Measurements from ENCODE around the gene JPH3. TPM values are rescaled to one million over a fixed set of nuclear protein-coding genes. Genes with fewer than 3 reads are reported as not detected.
A peak's percentile ranks its signal among the peaks of the same experiment; 100 is the strongest.

JPH3 gene
- total RNA-seq, 2 experiments from 2014 or later = 0.07 to 0.14 TPM

DNA sequence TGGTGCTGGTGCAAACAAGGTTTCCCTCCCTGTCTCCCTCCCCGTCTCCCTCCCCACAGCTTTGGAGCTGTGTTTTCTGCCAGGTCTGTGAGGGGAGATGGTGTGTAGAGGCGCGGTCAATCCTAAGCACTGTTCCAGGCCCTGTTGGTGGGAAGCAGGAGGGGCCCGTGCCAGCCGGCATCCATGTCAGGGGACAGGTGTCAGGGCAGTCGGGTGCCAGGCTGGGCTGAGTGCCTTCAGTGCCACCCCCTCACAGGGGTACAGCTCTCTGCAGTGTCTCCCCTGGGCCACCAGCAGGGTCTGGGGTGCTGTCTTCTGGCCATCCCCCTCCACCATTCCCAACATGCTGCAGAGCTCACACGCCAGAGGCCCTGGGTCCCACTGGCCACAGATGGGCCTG is 89.9 kb downstream of the JPH3 start:
- intact Hi-C loops (cut with micrococcal nuclease) = no loop called here
- Mint-ChIP-seq H3K27me3 (ENCODE audit: low read depth) (no peaks in the 10 kb centered on the region), H3K27ac (no peak overlapping the region), H3K4me1 (ENCODE audit: low read depth) (no peaks in the 10 kb centered on the region), H3K4me3 (no peak overlapping the region), H3K36me3 (ENCODE audit: low read depth) (peaks cover 3% of the 10 kb centered on the region), H3K9me3 (no peaks in the 10 kb centered on the region)
- CTCF ChIA-PET = interaction anchor here (1.2 kb wide), 1 partner anchor 9 kb away, joined by 3 read pairs; no protein-coding TSS in a partner anchor
- DNase-seq = no peak

GRCh38 chr16:87692756-87693155 is 90.4 kb downstream of the JPH3 start:
- Mint-ChIP-seq H3K9me3 (no peaks in the 10 kb centered on the region), H3K4me1 (ENCODE audit: low read depth) (no peaks in the 10 kb centered on the region), H3K4me3 (no peak overlapping the region), H3K27me3 (ENCODE audit: low read depth) (no peaks in the 10 kb centered on the region), H3K36me3 (ENCODE audit: low read depth) (peaks cover 3% of the 10 kb centered on the region), H3K27ac (peak overlapping the region; percentile 30)
- intact Hi-C loops (cut with micrococcal nuclease) = no loop called here
- CTCF ChIA-PET = interaction anchor here (0.5 to 1.2 kb wide), 2 partner anchors 9 to 873 kb away, joined by 3 to 5 read pairs; no protein-coding TSS in a partner anchor
- DNase-seq = no peak

DNA sequence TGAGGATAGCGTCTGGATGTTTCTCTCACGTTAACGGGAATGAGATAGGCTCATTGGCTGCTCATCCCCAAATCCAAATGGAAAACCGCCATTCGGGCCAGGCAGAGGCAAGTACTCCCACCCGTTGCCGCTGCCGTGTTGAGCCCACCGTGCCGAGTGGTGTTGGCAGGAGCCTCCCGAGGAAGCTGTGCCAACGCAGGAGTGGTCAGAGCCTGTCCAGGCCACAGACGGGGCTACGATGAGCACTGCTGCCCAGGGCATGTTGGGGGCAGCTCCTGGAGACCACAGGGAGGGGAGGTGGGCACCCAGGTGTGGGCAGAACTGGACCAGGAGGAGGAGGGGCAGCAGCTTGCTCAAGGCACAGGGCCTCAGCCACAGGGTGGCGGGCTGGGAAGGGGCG is 91.5 kb downstream of the JPH3 start:
- Mint-ChIP-seq H3K9me3 (no peaks in the 10 kb centered on the region), H3K4me3 (no peak overlapping the region), H3K27ac (no peak overlapping the region), H3K4me1 (ENCODE audit: low read depth) (peaks cover 7% of the 10 kb centered on the region), H3K27me3 (ENCODE audit: low read depth) (no peaks in the 10 kb centered on the region), H3K36me3 (ENCODE audit: low read depth) (peaks cover 3% of the 10 kb centered on the region)
- CTCF ChIA-PET = no interaction called here
- intact Hi-C loops (cut with micrococcal nuclease) = no loop called here
- no peak for DNase-seq

DNA sequence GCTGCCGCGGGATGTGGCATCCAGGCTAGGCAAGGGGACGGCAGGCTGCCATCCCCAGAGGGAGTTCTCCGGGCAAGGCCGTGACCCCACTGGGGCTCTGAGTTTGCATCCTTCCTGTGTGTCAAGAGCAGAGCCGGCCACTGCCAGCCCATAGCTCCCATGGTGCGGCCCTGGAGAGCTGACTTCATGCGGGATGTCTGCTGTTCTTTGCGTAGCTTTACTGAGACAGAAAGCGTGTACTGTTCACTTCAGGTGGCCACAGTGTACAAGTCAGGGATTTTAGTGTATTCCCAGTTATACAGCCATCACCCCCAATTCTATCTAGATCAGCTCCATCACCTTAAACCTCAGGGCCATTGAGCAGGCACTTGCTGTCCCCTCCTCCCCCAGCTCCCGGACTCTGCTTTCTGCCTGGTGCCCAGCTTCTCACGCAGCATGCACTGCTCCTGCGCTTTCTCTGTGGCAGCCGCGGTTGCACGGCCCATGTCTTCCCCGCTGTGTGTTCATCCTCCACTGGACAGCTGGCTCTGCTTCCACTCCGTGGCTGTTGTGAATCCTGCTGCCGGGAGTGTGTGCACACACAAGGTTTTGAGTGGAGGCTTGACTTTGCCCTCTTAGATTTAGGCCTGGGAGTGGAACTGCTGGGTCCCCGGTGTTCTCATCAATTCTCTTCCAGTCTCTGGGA is 92.3 kb downstream of the JPH3 start:
- DNase-seq = no peak
- Mint-ChIP-seq H3K27ac (no peak overlapping the region), H3K36me3 (ENCODE audit: low read depth) (peaks cover 3% of the 10 kb centered on the region), H3K4me1 (ENCODE audit: low read depth) (peaks cover 9% of the 10 kb centered on the region), H3K4me3 (no peak overlapping the region), H3K27me3 (ENCODE audit: low read depth) (no peaks in the 10 kb centered on the region), H3K9me3 (no peaks in the 10 kb centered on the region)
- intact Hi-C loops (cut with micrococcal nuclease) = no loop called here
- CTCF ChIA-PET = interaction anchor here (1.6 kb wide), 1 partner anchor 75 kb away, joined by 3 read pairs; no protein-coding TSS in a partner anchor

- CTCF ChIA-PET = interaction anchor here (1.6 kb wide), 1 partner anchor 74 kb away, joined by 3 read pairs; no protein-coding TSS in a partner anchor
- Mint-ChIP-seq H3K36me3 (ENCODE audit: low read depth) (peaks cover 3% of the 10 kb centered on the region), H3K9me3 (no peaks in the 10 kb centered on the region), H3K4me3 (no peak overlapping the region), H3K27ac (no peak overlapping the region), H3K27me3 (ENCODE audit: low read depth) (no peaks in the 10 kb centered on the region), H3K4me1 (ENCODE audit: low read depth) (peaks cover 11% of the 10 kb centered on the region)
- no peak for DNase-seq
- intact Hi-C loops (cut with micrococcal nuclease) = no loop called here
Measured at GRCh38 chr16:87695534-87695933, 93.2 kb downstream of the JPH3 start.

- CTCF ChIA-PET = no interaction called here
- Mint-ChIP-seq H3K9me3 (no peaks in the 10 kb centered on the region), H3K27me3 (ENCODE audit: low read depth) (no peaks in the 10 kb centered on the region), H3K27ac (no peak overlapping the region), H3K36me3 (ENCODE audit: low read depth) (peaks cover 7% of the 10 kb centered on the region), H3K4me3 (no peak overlapping the region), H3K4me1 (ENCODE audit: low read depth) (peaks cover 21% of the 10 kb centered on the region)
- intact Hi-C loops (cut with micrococcal nuclease) = no loop called here
- no peak for DNase-seq
Measured at GRCh38 chr16:87696726-87697125, 94.4 kb downstream of the JPH3 start.

GRCh38 chr16:87697256-87697655 is 94.9 kb downstream of the JPH3 start:
- intact Hi-C loops (cut with micrococcal nuclease) = no loop called here
- peaks cover 25% of the 10 kb centered on the region for H3K4me1 Mint-ChIP-seq (ENCODE audit: low read depth)
- H3K27me3 Mint-ChIP-seq (ENCODE audit: low read depth) = no peaks in the 10 kb centered on the region
- CTCF ChIA-PET = no interaction called here
- H3K27ac Mint-ChIP-seq = no peak overlapping the region
- H3K36me3 Mint-ChIP-seq (ENCODE audit: low read depth) = peaks cover 10% of the 10 kb centered on the region
- no peak for DNase-seq
- H3K4me3 Mint-ChIP-seq = no peak overlapping the region
- H3K9me3 Mint-ChIP-seq = no peaks in the 10 kb centered on the region

GRCh38 chr16:87697792-87698191 is 95.5 kb downstream of the JPH3 start:
- peaks cover 14% of the 10 kb centered on the region for H3K36me3 Mint-ChIP-seq (ENCODE audit: low read depth)
- H3K4me1 Mint-ChIP-seq (ENCODE audit: low read depth) = peaks cover 31% of the 10 kb centered on the region
- no peaks in the 10 kb centered on the region for H3K9me3 Mint-ChIP-seq
- peak overlapping the region; percentile 43 for H3K27ac Mint-ChIP-seq
- intact Hi-C loops (cut with micrococcal nuclease) = no loop called here
- H3K27me3 Mint-ChIP-seq (ENCODE audit: low read depth) = no peaks in the 10 kb centered on the region
- CTCF ChIA-PET = interaction anchor here (0.6 kb wide), 1 partner anchor 73 kb away, joined by 3 read pairs; no protein-coding TSS in a partner anchor
- no peak for DNase-seq
- H3K4me3 Mint-ChIP-seq = no peak overlapping the region

DNA sequence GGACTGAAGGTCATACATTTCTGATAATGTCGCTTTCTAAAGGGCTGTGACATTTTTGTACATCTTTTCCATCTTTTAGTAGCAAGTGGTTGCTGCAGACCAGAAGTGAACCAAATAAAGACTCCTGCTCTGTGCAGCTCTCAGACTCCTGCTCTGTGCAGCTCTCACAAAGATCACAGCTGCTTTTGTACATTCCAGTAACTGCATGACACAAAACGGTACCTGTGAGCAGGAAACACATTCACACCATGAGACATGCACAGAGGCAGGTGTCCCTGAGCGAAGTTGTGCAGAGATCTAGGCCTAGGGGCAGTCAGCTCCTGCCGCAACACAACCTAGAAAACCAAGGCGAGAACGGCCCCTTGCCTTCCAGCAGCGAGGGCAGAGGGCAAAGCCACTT is 95.9 kb downstream of the JPH3 start:
- Mint-ChIP-seq H3K36me3 (ENCODE audit: low read depth) (peaks cover 17% of the 10 kb centered on the region), H3K27me3 (ENCODE audit: low read depth) (no peaks in the 10 kb centered on the region), H3K9me3 (no peaks in the 10 kb centered on the region), H3K27ac (peak overlapping the region; percentile 43), H3K4me1 (ENCODE audit: low read depth) (peaks cover 35% of the 10 kb centered on the region), H3K4me3 (no peak overlapping the region)
- intact Hi-C loops (cut with micrococcal nuclease) = no loop called here
- peak; percentile 47 for DNase-seq
- CTCF ChIA-PET = interaction anchor here (0.6 kb wide), 1 partner anchor 74 kb away, joined by 3 read pairs; no protein-coding TSS in a partner anchor

DNA sequence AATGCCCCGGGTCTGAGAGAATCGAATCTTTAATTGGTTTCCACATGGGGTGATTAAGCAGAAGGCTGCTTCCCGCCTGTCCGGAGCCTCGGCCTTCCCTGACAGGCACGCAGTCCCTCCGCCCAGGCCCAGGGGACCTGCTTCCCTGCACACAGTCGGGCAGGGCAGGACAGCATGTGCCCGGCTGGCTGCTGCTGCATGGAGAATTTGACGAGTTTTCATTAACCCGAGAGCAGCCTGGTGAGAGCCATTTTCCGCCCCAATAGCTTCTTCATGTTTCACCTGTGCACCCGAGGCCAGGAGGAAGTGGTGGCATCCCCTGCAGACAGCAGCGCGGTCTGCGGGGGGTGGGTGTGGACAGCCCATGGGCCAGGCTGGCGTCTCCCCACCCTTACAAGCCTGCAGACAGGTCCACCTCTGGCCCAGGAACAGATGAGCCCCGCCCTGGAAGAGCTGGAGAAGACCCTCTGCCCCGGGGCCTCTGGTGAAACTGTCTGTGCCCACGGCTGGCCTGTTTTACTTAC is 96.4 kb downstream of the JPH3 start:
- DNase-seq = no peak
- peaks cover 40% of the 10 kb centered on the region for H3K4me1 Mint-ChIP-seq (ENCODE audit: low read depth)
- CTCF ChIA-PET = no interaction called here
- H3K4me3 Mint-ChIP-seq = no peak overlapping the region
- intact Hi-C loops (cut with micrococcal nuclease) = no loop called here
- H3K27me3 Mint-ChIP-seq (ENCODE audit: low read depth) = no peaks in the 10 kb centered on the region
- H3K36me3 Mint-ChIP-seq (ENCODE audit: low read depth) = peaks cover 22% of the 10 kb centered on the region
- H3K27ac Mint-ChIP-seq = peak overlapping the region; percentile 46
- H3K9me3 Mint-ChIP-seq = no peaks in the 10 kb centered on the region

- peak; percentile 51 for DNase-seq
- peaks cover 47% of the 10 kb centered on the region for H3K4me1 Mint-ChIP-seq (ENCODE audit: low read depth)
- peak overlapping the region; percentile 75 for H3K27ac Mint-ChIP-seq
- intact Hi-C loops (cut with micrococcal nuclease) = no loop called here
- no peak overlapping the region for H3K4me3 Mint-ChIP-seq
- H3K9me3 Mint-ChIP-seq = no peaks in the 10 kb centered on the region
- H3K36me3 Mint-ChIP-seq (ENCODE audit: low read depth) = peaks cover 19% of the 10 kb centered on the region
- no peaks in the 10 kb centered on the region for H3K27me3 Mint-ChIP-seq (ENCODE audit: low read depth)
- CTCF ChIA-PET = interaction anchor here (1.0 kb wide), 1 partner anchor 69 kb away, joined by 3 read pairs; no protein-coding TSS in a partner anchor
Measured at GRCh38 chr16:87700406-87701077, 98.2 kb downstream of the JPH3 start.

GRCh38 chr16:87701078-87701460 is 98.8 kb downstream of the JPH3 start:
- Mint-ChIP-seq H3K27ac (peak overlapping the region; percentile 75), H3K4me1 (ENCODE audit: low read depth) (peaks cover 47% of the 10 kb centered on the region), H3K9me3 (no peaks in the 10 kb centered on the region), H3K27me3 (ENCODE audit: low read depth) (no peaks in the 10 kb centered on the region), H3K4me3 (no peak overlapping the region), H3K36me3 (ENCODE audit: low read depth) (peaks cover 19% of the 10 kb centered on the region)
- no peak for DNase-seq
- CTCF ChIA-PET = interaction anchor here (1.0 to 1.9 kb wide), 2 partner anchors 65 to 68 kb away, joined by 3 to 5 read pairs; no protein-coding TSS in a partner anchor
- intact Hi-C loops (cut with micrococcal nuclease) = no loop called here
